D721Med (cell line): ENCODE results near the gene RPGR.
A peak's percentile ranks its signal among the peaks of the same experiment; 100 is the strongest.

ENCODE experiments used
- DNase-seq: peaks from one replicate; pipeline ENCODE4 v3.0.0; 2011; ENCODE audit warnings: low spot score; ENCODE audit not compliant: insufficient read length
- FAIRE-seq: peaks from 2 replicates; lab custom pipeline; 2011; peaks lifted over from hg19 to GRCh38; lab: Jason Lieb, UNC
- TF ChIP-seq, protein P1 (sequence below): IDR thresholded peaks from 2 replicates; pipeline ENCODE4 v1.5.1; 2012; ENCODE audit warnings: mild to moderate bottlenecking, control low read depth; ENCODE audit not compliant: insufficient read depth; ENCODE audit errors: missing control alignments

The RPGR gene, protein sequence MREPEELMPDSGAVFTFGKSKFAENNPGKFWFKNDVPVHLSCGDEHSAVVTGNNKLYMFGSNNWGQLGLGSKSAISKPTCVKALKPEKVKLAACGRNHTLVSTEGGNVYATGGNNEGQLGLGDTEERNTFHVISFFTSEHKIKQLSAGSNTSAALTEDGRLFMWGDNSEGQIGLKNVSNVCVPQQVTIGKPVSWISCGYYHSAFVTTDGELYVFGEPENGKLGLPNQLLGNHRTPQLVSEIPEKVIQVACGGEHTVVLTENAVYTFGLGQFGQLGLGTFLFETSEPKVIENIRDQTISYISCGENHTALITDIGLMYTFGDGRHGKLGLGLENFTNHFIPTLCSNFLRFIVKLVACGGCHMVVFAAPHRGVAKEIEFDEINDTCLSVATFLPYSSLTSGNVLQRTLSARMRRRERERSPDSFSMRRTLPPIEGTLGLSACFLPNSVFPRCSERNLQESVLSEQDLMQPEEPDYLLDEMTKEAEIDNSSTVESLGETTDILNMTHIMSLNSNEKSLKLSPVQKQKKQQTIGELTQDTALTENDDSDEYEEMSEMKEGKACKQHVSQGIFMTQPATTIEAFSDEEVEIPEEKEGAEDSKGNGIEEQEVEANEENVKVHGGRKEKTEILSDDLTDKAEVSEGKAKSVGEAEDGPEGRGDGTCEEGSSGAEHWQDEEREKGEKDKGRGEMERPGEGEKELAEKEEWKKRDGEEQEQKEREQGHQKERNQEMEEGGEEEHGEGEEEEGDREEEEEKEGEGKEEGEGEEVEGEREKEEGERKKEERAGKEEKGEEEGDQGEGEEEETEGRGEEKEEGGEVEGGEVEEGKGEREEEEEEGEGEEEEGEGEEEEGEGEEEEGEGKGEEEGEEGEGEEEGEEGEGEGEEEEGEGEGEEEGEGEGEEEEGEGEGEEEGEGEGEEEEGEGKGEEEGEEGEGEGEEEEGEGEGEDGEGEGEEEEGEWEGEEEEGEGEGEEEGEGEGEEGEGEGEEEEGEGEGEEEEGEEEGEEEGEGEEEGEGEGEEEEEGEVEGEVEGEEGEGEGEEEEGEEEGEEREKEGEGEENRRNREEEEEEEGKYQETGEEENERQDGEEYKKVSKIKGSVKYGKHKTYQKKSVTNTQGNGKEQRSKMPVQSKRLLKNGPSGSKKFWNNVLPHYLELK

DNA sequence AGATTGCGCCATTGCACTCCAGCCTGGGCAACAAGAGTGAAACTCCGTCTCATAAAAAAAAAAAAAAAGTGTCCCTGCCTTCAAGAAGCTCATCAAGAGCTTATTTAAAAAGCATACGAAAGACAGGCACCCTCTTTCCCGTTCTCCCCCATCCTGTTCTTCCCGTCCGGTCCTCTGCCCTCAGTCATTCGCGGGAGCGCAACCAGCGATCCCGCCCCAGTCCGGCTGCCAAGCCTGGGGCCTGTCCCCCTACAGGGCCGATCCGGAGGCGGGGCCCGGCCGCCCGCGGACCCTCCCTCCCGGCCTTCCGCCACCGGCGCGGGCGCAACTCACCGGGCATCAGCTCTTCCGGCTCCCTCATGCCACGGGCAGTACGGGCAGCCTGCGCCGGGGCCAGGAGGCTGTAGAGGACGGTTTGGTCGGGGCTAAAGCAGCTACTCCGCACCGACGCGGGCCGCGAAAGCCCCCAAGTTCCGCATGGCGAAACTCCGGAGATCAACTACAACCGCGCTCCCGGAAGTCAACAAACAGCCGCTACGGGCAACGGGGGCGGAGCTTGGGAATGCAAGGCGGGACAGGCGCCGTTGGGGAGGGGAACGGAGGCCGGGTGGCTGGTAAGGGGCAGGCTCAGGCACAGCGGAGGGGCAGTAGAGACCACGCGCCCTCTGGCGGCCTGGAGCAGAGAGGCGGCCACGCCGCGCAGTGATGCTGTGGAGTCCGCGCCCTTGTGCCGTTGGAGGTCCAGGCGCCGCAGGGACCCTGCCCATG, at the start of gene RPGR:
RPGR (minus strand) TSS at position 503 of the 768 bp plus-strand sequence; CDS start at position 361, 142 bp downstream.
- no peak for FAIRE-seq
- DNase-seq = peak; percentile 58
- TF ChIP-seq, protein P1, sequence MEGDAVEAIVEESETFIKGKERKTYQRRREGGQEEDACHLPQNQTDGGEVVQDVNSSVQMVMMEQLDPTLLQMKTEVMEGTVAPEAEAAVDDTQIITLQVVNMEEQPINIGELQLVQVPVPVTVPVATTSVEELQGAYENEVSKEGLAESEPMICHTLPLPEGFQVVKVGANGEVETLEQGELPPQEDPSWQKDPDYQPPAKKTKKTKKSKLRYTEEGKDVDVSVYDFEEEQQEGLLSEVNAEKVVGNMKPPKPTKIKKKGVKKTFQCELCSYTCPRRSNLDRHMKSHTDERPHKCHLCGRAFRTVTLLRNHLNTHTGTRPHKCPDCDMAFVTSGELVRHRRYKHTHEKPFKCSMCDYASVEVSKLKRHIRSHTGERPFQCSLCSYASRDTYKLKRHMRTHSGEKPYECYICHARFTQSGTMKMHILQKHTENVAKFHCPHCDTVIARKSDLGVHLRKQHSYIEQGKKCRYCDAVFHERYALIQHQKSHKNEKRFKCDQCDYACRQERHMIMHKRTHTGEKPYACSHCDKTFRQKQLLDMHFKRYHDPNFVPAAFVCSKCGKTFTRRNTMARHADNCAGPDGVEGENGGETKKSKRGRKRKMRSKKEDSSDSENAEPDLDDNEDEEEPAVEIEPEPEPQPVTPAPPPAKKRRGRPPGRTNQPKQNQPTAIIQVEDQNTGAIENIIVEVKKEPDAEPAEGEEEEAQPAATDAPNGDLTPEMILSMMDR = peak; percentile 50

DNA sequence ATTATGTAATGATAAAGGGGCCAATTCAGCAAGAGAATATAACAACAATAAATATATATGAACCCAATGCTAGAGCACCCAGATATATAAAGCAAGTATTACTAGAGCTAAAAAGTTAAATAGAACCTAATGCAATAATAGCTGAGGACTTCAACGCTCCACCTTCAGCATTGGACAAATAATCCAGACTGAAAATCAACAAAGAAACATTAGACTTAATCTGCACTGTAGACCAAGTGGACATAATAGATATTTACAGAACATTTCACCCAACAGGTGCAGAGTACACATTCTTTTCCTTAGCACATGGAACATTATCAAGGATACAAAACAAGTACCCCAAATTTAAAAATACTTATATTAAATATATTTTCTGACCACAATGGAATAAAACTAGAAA, 49.4 kb upstream of the RPGR start:
- DNase-seq (no peak), FAIRE-seq (peak; percentile 38)
- TF ChIP-seq, protein P1 = no peak

DNA sequence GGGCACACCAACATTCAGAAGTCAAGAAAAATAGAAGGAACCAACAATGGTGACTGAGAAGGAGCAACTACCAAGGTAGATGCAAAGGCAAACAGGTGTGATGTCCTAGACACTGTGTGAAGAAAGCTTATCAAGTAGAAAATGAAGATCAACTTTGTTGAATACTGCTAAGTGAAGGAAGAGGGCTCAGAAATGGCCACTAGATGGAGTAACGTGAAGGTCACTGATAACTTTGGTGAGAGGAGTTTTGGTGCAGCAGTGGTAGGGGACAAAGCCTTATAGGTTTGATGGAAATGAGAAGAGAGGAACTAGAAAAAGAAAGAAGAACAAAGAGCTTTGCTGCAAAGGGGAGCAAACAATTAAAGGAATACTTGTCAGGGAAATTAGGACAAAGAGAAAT, 48.6 kb upstream of the RPGR start:
- DNase-seq = no peak
- FAIRE-seq = no peak
- TF ChIP-seq, protein P1 = peak; percentile 44

DNA sequence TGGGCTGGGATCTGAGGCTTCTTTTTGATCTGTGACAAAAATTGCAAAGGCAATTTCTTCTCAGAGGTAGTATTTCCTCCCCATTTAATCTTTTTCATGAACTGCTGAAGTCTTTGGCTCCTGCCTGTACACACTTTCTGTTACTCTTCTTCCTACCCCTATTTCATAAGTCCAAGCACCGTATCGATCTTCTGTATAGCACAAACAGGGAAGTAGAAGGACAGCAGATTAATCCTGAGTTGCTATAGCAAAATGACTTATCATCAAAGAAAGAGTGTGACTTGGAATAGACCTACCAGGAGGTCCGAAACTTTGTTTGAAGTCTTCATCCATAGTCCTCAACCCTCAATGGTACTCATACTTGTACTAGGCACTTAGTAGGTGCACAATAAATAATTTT, 47.1 kb upstream of the RPGR start:
- no peak for FAIRE-seq
- TF ChIP-seq, protein P1 = no peak
- no peak for DNase-seq

DNA sequence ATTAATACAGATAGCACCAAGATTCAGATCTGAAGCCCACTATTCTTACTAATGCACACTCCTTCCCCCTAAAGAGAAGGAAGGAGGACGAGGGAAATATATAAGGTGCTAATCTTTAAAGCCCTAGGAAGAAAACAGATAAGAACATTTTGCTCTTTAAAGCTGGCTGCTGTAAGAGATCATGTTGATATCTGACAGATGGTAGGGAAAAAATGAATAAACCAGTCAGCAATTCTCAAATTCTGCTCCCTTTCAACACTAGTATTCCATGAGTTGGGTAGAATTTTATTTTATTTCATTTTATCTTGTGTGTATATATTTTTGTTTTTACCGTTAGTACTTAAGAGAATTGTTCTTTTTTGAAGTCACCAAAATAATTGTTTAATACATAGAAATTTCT, 44.3 kb upstream of the RPGR start:
- TF ChIP-seq, protein P1 = no peak
- FAIRE-seq (no peak), DNase-seq (no peak)

DNA sequence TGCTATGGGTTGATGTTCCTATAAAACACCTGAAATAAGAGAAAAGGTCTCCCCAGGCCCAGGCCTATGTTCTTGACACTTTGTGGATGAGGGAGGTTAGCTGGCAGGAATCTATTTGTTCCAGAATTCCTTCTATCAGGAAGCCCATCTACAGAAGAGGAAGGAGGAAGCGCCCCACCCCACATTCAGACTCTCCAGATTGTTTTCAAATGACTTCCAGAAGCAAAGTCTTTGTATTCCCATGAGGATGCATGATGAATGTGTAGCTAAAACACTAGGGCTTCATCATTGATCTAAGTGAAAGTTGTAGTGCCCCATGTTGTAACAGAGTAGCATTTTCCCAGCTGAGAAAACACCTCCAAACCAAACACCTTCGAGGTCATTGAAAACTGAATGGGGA, 41.5 kb upstream of the RPGR start:
- no peak for FAIRE-seq
- TF ChIP-seq, protein P1 = no peak
- DNase-seq = no peak
